Caco-2 (cell line): ENCODE data around the gene BCS1L. TPM values are rescaled to one million over a fixed set of nuclear protein-coding genes. Genes with fewer than 3 reads are reported as not detected.

ENCODE experiments used
- BruUV-seq: library from RNA; stranded (reverse); fragments of 400-500 nt; replicated peaks from 2 replicates; lab custom pipeline; 2021; lab: Mats Ljungman, UMichigan
- CTCF ChIA-PET: fragments of 300-600 bp; sonication (Branson Sonifier 250); formaldehyde crosslinking; loops from one replicate; lab custom pipeline; 2022; ENCODE audit warnings: antibody characterized with exemption; lab: Charles Lee
- POLR2A ChIA-PET: fragments of 300-600 bp; sonication (Branson Sonifier 250); formaldehyde crosslinking; loops from one replicate; lab custom pipeline; 2022; ENCODE audit warnings: antibody characterized with exemption; lab: Charles Lee
- DNase-seq, 2 experiments: peaks; one replicate each; pipeline versions ENCODE4 v3.0.0 to v3.0.0-alpha.2; 2020 to 2022
- H3K27me3 ChIP-seq: replicated peaks from 2 replicates; pipeline ENCODE4 v1.6.0; 2011; ENCODE audit warnings: low read length; ENCODE audit not compliant: control insufficient read depth, insufficient read depth
- H3K36me3 ChIP-seq: 2 replicates; pipeline ENCODE4 v1.5.1; 2011; ENCODE audit warnings: low read length; ENCODE audit not compliant: control insufficient read depth, insufficient read depth
- H3K4me1 ChIP-seq: fragments of 250-450 bp; sonication (Bioruptor Pico); 2 replicates; pipeline ENCODE4 v1.5.1; 2020; ENCODE audit warnings: mild to moderate bottlenecking
- H3K4me3 ChIP-seq: 2 replicates; pipeline ENCODE4 v1.5.1; 2011; ENCODE audit warnings: low read depth, mild to moderate bottlenecking, control low read depth, low read length
- H3K9me3 ChIP-seq: fragments of 250-450 bp; sonication (Bioruptor Pico); 2 replicates; pipeline ENCODE4 v1.5.1; 2020; ENCODE audit warnings: mild to moderate bottlenecking, moderate library complexity
- H3K27ac Mint-ChIP-seq: one replicate; pipeline ENCODE4 v1.8.0; 2022; ENCODE audit warnings: mixed read lengths; ENCODE audit not compliant: unreplicated experiment
- H3K27me3 Mint-ChIP-seq: one replicate; pipeline ENCODE4 v1.8.0; 2022; ENCODE audit warnings: mixed read lengths; ENCODE audit not compliant: insufficient read depth, unreplicated experiment
- H3K36me3 Mint-ChIP-seq: one replicate; pipeline ENCODE4 v1.8.0; 2022; ENCODE audit warnings: mild to moderate bottlenecking, mixed read lengths; ENCODE audit not compliant: insufficient read depth, unreplicated experiment
- H3K4me1 Mint-ChIP-seq: one replicate; pipeline ENCODE4 v1.8.0; 2022; ENCODE audit warnings: low read depth, mixed read lengths; ENCODE audit not compliant: unreplicated experiment
- H3K4me3 Mint-ChIP-seq: one replicate; pipeline ENCODE4 v1.8.0; 2022; ENCODE audit warnings: mild to moderate bottlenecking, moderate library complexity, mixed read lengths; ENCODE audit not compliant: unreplicated experiment
- H3K9me3 Mint-ChIP-seq: one replicate; pipeline ENCODE4 v1.8.0; 2022; ENCODE audit warnings: mixed read lengths; ENCODE audit not compliant: unreplicated experiment
- CTCF ChIP-seq, 2 experiments: fragments of 200-600 bp in 1 of 2; IDR thresholded peaks; 1 replicate in 1 of 2; 2 replicates in 1 of 2; pipeline versions ENCODE4 v1.5.1 to v1.8.0; 2011 to 2022; ENCODE audit warnings: antibody characterized with exemption in 1 of 2, control low read depth in 1 of 2, inconsistent platforms in 1 of 2, low read depth in 1 of 2, low read length in 1 of 2, mild to moderate bottlenecking in 1 of 2, moderate library complexity in 1 of 2; ENCODE audit not compliant: insufficient read depth in 1 of 2, severe bottlenecking in 1 of 2, unreplicated experiment in 1 of 2
- intact Hi-C: fragments of 100-400 bp; cut with micrococcal nuclease; formaldehyde crosslinking; loops from one replicate; pipeline ENCODE4 v1.10.0; 2022; ENCODE audit not compliant: unreplicated experiment
- total RNA-seq: library from RNA; stranded (reverse); gene quantifications from 2 replicates; pipeline ENCODE4 v1.2.3, GENCODE V29; 2022

The BCS1L gene
- total RNA-seq, 1 experiment from 2014 or later = 68.3 TPM

- POLR2A ChIA-PET = no interaction called here
- no peak for TF ChIP-seq CTCF (IDR thresholded peaks at IDR 0.05; ENCODE audit: insufficient read depth in 1 of 2, low read depth in 1 of 2, low read length in 1 of 2, severe bottlenecking in 1 of 2, unreplicated experiment in 1 of 2)
- H3K36me3 ChIP-seq = peaks cover 6% of the 10 kb centered on the region
- no peak overlapping the region for H3K4me3 ChIP-seq
- H3K27ac Mint-ChIP-seq = no peak overlapping the region
- H3K27me3 ChIP-seq = no peaks in the 10 kb centered on the region
- H3K9me3 ChIP-seq = no peaks in the 10 kb centered on the region
- DNase-seq = no peak
- H3K27me3 Mint-ChIP-seq = no peaks in the 10 kb centered on the region
- H3K4me1 Mint-ChIP-seq = no peaks in the 10 kb centered on the region
- CTCF ChIA-PET = no interaction called here
- H3K4me3 Mint-ChIP-seq = no peak overlapping the region
- H3K9me3 Mint-ChIP-seq = no peaks in the 10 kb centered on the region
- peaks cover 70% of the 10 kb centered on the region for H3K36me3 Mint-ChIP-seq
- no TSS peak for BruUV-seq
- intact Hi-C loops = loop anchor here (1.0 to 10.0 kb wide), 2 partner anchors 242 to 374 kb away; partner anchors contain the start of genes AAMP and PNKD
- no peaks in the 10 kb centered on the region for H3K4me1 ChIP-seq
These were observed 10.7 kb upstream of the BCS1L start for GRCh38 chr2:218648787-218649100.

GRCh38 chr2:218655751-218656150 is 3.7 kb upstream of the BCS1L start:
- no peaks in the 10 kb centered on the region; the same call in none of the 2 replicates for H3K36me3 ChIP-seq

DNA sequence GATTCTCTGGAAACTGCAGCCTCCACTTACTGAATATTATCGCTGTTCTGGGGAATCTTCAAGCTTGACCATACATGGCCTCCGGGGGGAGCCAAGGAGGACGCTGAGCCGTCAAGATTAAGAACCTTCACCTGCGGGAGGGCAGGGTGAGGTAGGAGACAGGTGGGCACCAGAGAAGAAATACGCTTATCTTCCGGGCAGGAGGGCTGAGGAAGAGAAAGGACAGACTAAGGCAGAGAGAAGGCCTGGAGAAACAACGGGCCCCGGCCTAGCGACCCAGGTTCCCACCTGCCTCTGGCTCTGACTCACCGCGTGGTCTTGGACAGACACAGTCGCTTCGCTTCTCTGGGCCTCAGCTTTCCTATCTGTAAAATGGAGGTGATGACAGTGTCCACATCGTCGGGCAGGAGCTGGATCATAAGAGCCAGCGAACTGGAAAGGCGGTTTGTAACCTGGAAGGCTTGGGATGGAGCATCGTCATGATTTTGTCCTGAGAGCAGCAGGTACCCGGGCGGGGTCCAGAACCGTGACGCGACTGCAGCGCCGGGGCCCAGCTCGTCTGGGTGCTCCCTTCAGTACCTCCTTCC is 719 bp upstream of the BCS1L start:
- no peaks in the 10 kb centered on the region for H3K9me3 Mint-ChIP-seq
- Histone ChIP-seq H3K9me3 (no peaks in the 10 kb centered on the region), H3K4me1 (peaks cover 6% of the 10 kb centered on the region; the same call in 1 of the 2 replicates), H3K27me3 (no peaks in the 10 kb centered on the region), H3K36me3 (peaks cover 4% of the 10 kb centered on the region), H3K4me3 (peak overlapping the region; percentile 80)
- peak overlapping the region; percentile 95 for H3K4me3 Mint-ChIP-seq
- TF ChIP-seq CTCF (IDR thresholded peaks at IDR 0.05; ENCODE audit: insufficient read depth in 1 of 2, low read depth in 1 of 2, low read length in 1 of 2, severe bottlenecking in 1 of 2, unreplicated experiment in 1 of 2) = peak; percentile 67 to 84
- POLR2A ChIA-PET = interaction anchor here (0.6 to 2.3 kb wide), 5 partner anchors 13 to 240 kb away, joined by 4 to 43 read pairs (median 8); partner anchors contain the start of genes RNF25, STK36, VIL1 and WNT6
- CTCF ChIA-PET = interaction anchor here (0.6 to 3.6 kb wide), 12 partner anchors 8 to 729 kb away, joined by 3 to 77 read pairs (median 8); partner anchors contain the start of genes DNPEP, RNF25, STK36 and TTLL4
- peaks cover 71% of the 10 kb centered on the region for H3K36me3 Mint-ChIP-seq
- intact Hi-C loops = loop anchor here (1.0 kb wide), 5 partner anchors 14 to 189 kb away; partner anchors contain the start of genes CNOT9, RNF25, STK36 and TTLL4
- H3K27me3 Mint-ChIP-seq = no peaks in the 10 kb centered on the region
- peak overlapping the region; percentile 85 for H3K27ac Mint-ChIP-seq
- peaks cover 9% of the 10 kb centered on the region for H3K4me1 Mint-ChIP-seq
- TSS peak; percentile 76 for BruUV-seq
- peak; percentile 82 for DNase-seq

More at GRCh38 chr2:218655751-218656150, 3.7 kb upstream of the BCS1L start:
- no peaks in the 10 kb centered on the region for H3K27me3 Mint-ChIP-seq
- H3K9me3 Mint-ChIP-seq = no peaks in the 10 kb centered on the region
- H3K27ac Mint-ChIP-seq = no peak overlapping the region
- CTCF ChIA-PET = no interaction called here
- no peak for TF ChIP-seq CTCF (IDR thresholded peaks at IDR 0.05; ENCODE audit: insufficient read depth in 1 of 2, low read depth in 1 of 2, low read length in 1 of 2, severe bottlenecking in 1 of 2, unreplicated experiment in 1 of 2)
- Histone ChIP-seq H3K4me1 (peaks cover 6% of the 10 kb centered on the region; the same call in 1 of the 2 replicates), H3K9me3 (no peaks in the 10 kb centered on the region), H3K4me3 (no peak overlapping the region), H3K27me3 (no peaks in the 10 kb centered on the region)
- DNase-seq = no peak
- H3K4me3 Mint-ChIP-seq = no peak overlapping the region
- peaks cover 69% of the 10 kb centered on the region for H3K36me3 Mint-ChIP-seq
- no TSS peak for BruUV-seq
- POLR2A ChIA-PET = no interaction called here
- intact Hi-C loops = no loop called here
- H3K4me1 Mint-ChIP-seq = peaks cover 9% of the 10 kb centered on the region
